HEK293 (cell line): ENCODE data around the gene DCP1B.

ENCODE experiments used
- AEBP2 ChIP-seq: fragments of 450-650 bp; formaldehyde crosslinking; IDR thresholded peaks from 2 replicates; pipeline ENCODE4 v1.5.1; 2016; ENCODE audit warnings: missing biosample characterization, missing genetic modification characterization, borderline replicate concordance
- REST ChIP-seq: fragments of 450-650 bp; formaldehyde crosslinking; IDR thresholded peaks from 2 replicates; pipeline ENCODE4 v1.5.1; 2016; ENCODE audit warnings: missing biosample characterization, missing genetic modification characterization
- TCF7L2 ChIP-seq: IDR thresholded peaks from 2 replicates; pipeline ENCODE4 v1.6.1; 2011; ENCODE audit warnings: low read depth, mild to moderate bottlenecking, inconsistent platforms, low read length, moderate library complexity, borderline replicate concordance
- WT1 ChIP-seq: fragments of 450-650 bp; formaldehyde crosslinking; IDR thresholded peaks from 2 replicates; pipeline ENCODE4 v1.5.1; 2016; ENCODE audit warnings: missing biosample characterization, missing genetic modification characterization
- ZBTB11 ChIP-seq: fragments of 450-650 bp; formaldehyde crosslinking; conservative IDR thresholded peaks from 2 replicates; pipeline ENCODE4 v1.5.1; 2016; ENCODE audit warnings: low read depth, missing biosample characterization, missing genetic modification characterization
- ZBTB44 ChIP-seq: fragments of 450-650 bp; IDR thresholded peaks from 2 replicates; pipeline ENCODE4 v1.5.1; 2018; ENCODE audit warnings: missing biosample characterization, mild to moderate bottlenecking, missing genetic modification characterization
- ZFP41 ChIP-seq: fragments of 450-650 bp; formaldehyde crosslinking; IDR thresholded peaks from 2 replicates; pipeline ENCODE4 v1.5.1; 2016; ENCODE audit warnings: missing biosample characterization, missing genetic modification characterization, borderline replicate concordance
- ZFP69B ChIP-seq: fragments of 450-650 bp; formaldehyde crosslinking; IDR thresholded peaks from 2 replicates; pipeline ENCODE4 v1.5.1; 2016; ENCODE audit warnings: missing biosample characterization, missing genetic modification characterization
- ZIC2 ChIP-seq: fragments of 450-650 bp; formaldehyde crosslinking; IDR thresholded peaks from 2 replicates; pipeline ENCODE4 v1.5.1; 2016; ENCODE audit warnings: missing biosample characterization, missing genetic modification characterization
- ZNF121 ChIP-seq: fragments of 450-650 bp; formaldehyde crosslinking; IDR thresholded peaks from 2 replicates; pipeline ENCODE4 v1.5.1; 2016; ENCODE audit warnings: missing biosample characterization, missing genetic modification characterization
- ZNF16 ChIP-seq: fragments of 450-650 bp; formaldehyde crosslinking; IDR thresholded peaks from 2 replicates; pipeline ENCODE4 v1.5.1; 2016; ENCODE audit warnings: low read depth, missing biosample characterization, missing genetic modification characterization
- ZNF169 ChIP-seq: fragments of 450-650 bp; formaldehyde crosslinking; IDR thresholded peaks from 2 replicates; pipeline ENCODE4 v1.5.1; 2016; ENCODE audit warnings: missing biosample characterization, missing genetic modification characterization
- ZNF211 ChIP-seq: fragments of 450-650 bp; formaldehyde crosslinking; IDR thresholded peaks from 2 replicates; pipeline ENCODE4 v1.5.1; 2016; ENCODE audit warnings: low read depth, missing biosample characterization, missing genetic modification characterization
- ZNF214 ChIP-seq: fragments of 450-650 bp; formaldehyde crosslinking; IDR thresholded peaks from 2 replicates; pipeline ENCODE4 v1.5.1; 2017; ENCODE audit warnings: missing biosample characterization, mild to moderate bottlenecking, missing genetic modification characterization, borderline replicate concordance
- ZNF354C ChIP-seq: fragments of 450-650 bp; formaldehyde crosslinking; IDR thresholded peaks from 2 replicates; pipeline ENCODE4 v1.5.1; 2016; ENCODE audit warnings: missing biosample characterization, missing genetic modification characterization, low read depth, borderline replicate concordance
- ZNF37A ChIP-seq: fragments of 450-650 bp; IDR thresholded peaks from 2 replicates; pipeline ENCODE4 v1.5.1; 2018; ENCODE audit warnings: missing biosample characterization, missing genetic modification characterization
- ZNF426 ChIP-seq: fragments of 450-650 bp; formaldehyde crosslinking; IDR thresholded peaks from 2 replicates; pipeline ENCODE4 v1.5.1; 2017; ENCODE audit warnings: missing biosample characterization, missing genetic modification characterization, mild to moderate bottlenecking, inconsistent platforms, moderate library complexity
- ZNF433 ChIP-seq: fragments of 450-650 bp; formaldehyde crosslinking; IDR thresholded peaks from 2 replicates; pipeline ENCODE4 v1.5.1; 2016; ENCODE audit warnings: missing biosample characterization, missing genetic modification characterization, low read depth
- ZNF473 ChIP-seq: fragments of 450-650 bp; formaldehyde crosslinking; IDR thresholded peaks from 2 replicates; pipeline ENCODE4 v1.5.1; 2017; ENCODE audit warnings: missing biosample characterization, missing genetic modification characterization
- ZNF544 ChIP-seq: fragments of 450-650 bp; formaldehyde crosslinking; IDR thresholded peaks from 2 replicates; pipeline ENCODE4 v1.5.0; 2017; ENCODE audit warnings: missing biosample characterization, missing genetic modification characterization
- ZNF626 ChIP-seq: fragments of 450-650 bp; sonication (Bioruptor Pico); formaldehyde crosslinking; IDR thresholded peaks from 2 replicates; pipeline ENCODE4 v1.5.1; 2018; ENCODE audit warnings: missing biosample characterization, missing genetic modification characterization, inconsistent platforms
- ZNF660 ChIP-seq: fragments of 450-650 bp; IDR thresholded peaks from 2 replicates; pipeline ENCODE4 v1.5.1; 2018; ENCODE audit warnings: missing biosample characterization, mild to moderate bottlenecking, missing genetic modification characterization
- ZNF692 ChIP-seq: fragments of 450-650 bp; formaldehyde crosslinking; IDR thresholded peaks from 2 replicates; pipeline ENCODE4 v1.5.1; 2016; ENCODE audit warnings: missing biosample characterization, missing genetic modification characterization
- ZNF747 ChIP-seq: fragments of 450-650 bp; formaldehyde crosslinking; IDR thresholded peaks from 2 replicates; pipeline ENCODE4 v1.5.1; 2016; ENCODE audit warnings: missing biosample characterization, missing genetic modification characterization
- ZNF76 ChIP-seq: fragments of 450-650 bp; formaldehyde crosslinking; IDR thresholded peaks from 2 replicates; pipeline ENCODE4; 2016; ENCODE audit warnings: low read depth, missing biosample characterization, missing genetic modification characterization, borderline replicate concordance
- ZNF776 ChIP-seq: fragments of 450-650 bp; formaldehyde crosslinking; IDR thresholded peaks from 2 replicates; pipeline ENCODE4 v1.5.0; 2017; ENCODE audit warnings: missing biosample characterization, missing genetic modification characterization, borderline replicate concordance
- ZNF791 ChIP-seq: fragments of 450-650 bp; formaldehyde crosslinking; IDR thresholded peaks from 2 replicates; pipeline ENCODE4 v1.5.1; 2016; ENCODE audit warnings: missing biosample characterization, missing genetic modification characterization
- ZSCAN30 ChIP-seq: fragments of 450-650 bp; IDR thresholded peaks from 2 replicates; pipeline ENCODE4 v1.5.1; 2018; ENCODE audit warnings: missing biosample characterization, mild to moderate bottlenecking, missing genetic modification characterization, moderate library complexity

The DCP1B gene

GRCh38 chr12:2034633-2035430 lies 30.6 kb upstream of the DCP1B start (continued):
- peak; percentile 66; the same call in 1 of the 2 replicates for TF ChIP-seq ZBTB44 (tag by site-specific recombination)
- peak; percentile 92 for TF ChIP-seq ZNF660 (tag by site-specific recombination)
- no peak for TF ChIP-seq ZFP41
- no peak for TF ChIP-seq ZNF473 (tag by site-specific recombination)
- peak; percentile 45; the same call in 1 of the 2 replicates for TF ChIP-seq ZIC2
- 0 out of 2 replicates have a peak, but pooled peaks have one; percentile 8 for TF ChIP-seq AEBP2
- TF ChIP-seq ZNF16 (tag by site-specific recombination), result no peak
- peak; percentile 92 for TF ChIP-seq ZSCAN30
- TF ChIP-seq ZNF214, result no peak
- no peak for TF ChIP-seq ZNF776 (tag by site-specific recombination)
- TF ChIP-seq ZFP69B (tag by site-specific recombination), result no peak
- no peak for TF ChIP-seq ZNF433 (tag by site-specific recombination)
- TF ChIP-seq WT1, result no peak
- no peak for TF ChIP-seq ZNF37A (tag by site-specific recombination)
- TF ChIP-seq ZNF354C (tag by site-specific recombination), result no peak
- TF ChIP-seq ZNF76 (tag by site-specific recombination), result peak; percentile 49; the same call in 1 of the 2 replicates
- TF ChIP-seq ZNF692 (tag by site-specific recombination), result 0 out of 2 replicates have a peak, but pooled peaks have one; percentile 40
- TF ChIP-seq TCF7L2, result no peak
- TF ChIP-seq ZNF121 (tag by site-specific recombination), result no peak
- TF ChIP-seq ZBTB11 (tag by site-specific recombination), result no peak
- TF ChIP-seq ZNF747 (tag by site-specific recombination), result no peak
- no peak for TF ChIP-seq ZNF791 (tag by site-specific recombination)
- no peak for TF ChIP-seq ZNF426
- TF ChIP-seq ZNF544 (tag by site-specific recombination), result no peak
- TF ChIP-seq ZNF169, result no peak
- no peak for TF ChIP-seq ZNF626 (tag by site-specific recombination)
- no peak for TF ChIP-seq REST (tag by site-specific recombination)
- TF ChIP-seq ZNF211 (tag by site-specific recombination), result no peak
